HG03378 (cell line): ENCODE data around the gene MRPL24.
A peak's percentile ranks its signal among the peaks of the same experiment; 100 is the strongest.

ENCODE experiments used
- ATAC-seq: cut with Tn5 transposase; IDR thresholded peaks from one replicate; pipeline ENCODE4 v1.9.1; 2021; ENCODE audit warnings: mild to moderate bottlenecking, moderate library complexity; ENCODE audit not compliant: unreplicated experiment

Gene MRPL24

GRCh38 chr1:156744786-156745419, 4.0 kb upstream of the MRPL24 start:
- ATAC-seq = no peak

- ATAC-seq = no peak
Measured at GRCh38 chr1:156744344-156744743, 3.5 kb upstream of the MRPL24 start.

GRCh38 chr1:156743367-156744302, 2.7 kb upstream of the MRPL24 start:
- no peak for ATAC-seq

- ATAC-seq = no peak
Measured at GRCh38 chr1:156742801-156743200, 1.9 kb upstream of the MRPL24 start.

GRCh38 chr1:156742017-156742416, 1.1 kb upstream of the MRPL24 start:
- no peak for ATAC-seq

- no peak for ATAC-seq
Measured at GRCh38 chr1:156741481-156741983, 644 bp upstream of the MRPL24 start.

- no peak for ATAC-seq
Measured at GRCh38 chr1:156740237-156740740, 599 bp downstream of the MRPL24 start.

GRCh38 chr1:156738916-156739315, 2.0 kb downstream of the MRPL24 start:
- ATAC-seq = no peak

GRCh38 chr1:156738407-156738806, 2.5 kb downstream of the MRPL24 start:
- ATAC-seq = no peak

- ATAC-seq = no peak
Measured at GRCh38 chr1:156733989-156734584, 6.8 kb downstream of the MRPL24 start.

- peak; percentile 82 for ATAC-seq
Measured at GRCh38 chr1:156728599-156729462, 12.1 kb downstream of the MRPL24 start, which contains the start of gene ISG20L2. Gene ISG20L2, minus strand, starts transcription at chr1:156728766. Its CDS starts 1,114 bp downstream, at chr1:156727652.

GRCh38 chr1:156727926-156728598, 12.8 kb downstream of the MRPL24 start, which contains the start of gene METTL25B:
Gene METTL25B, plus strand, starts transcription at chr1:156728469. Its CDS starts 636 bp downstream, at chr1:156729105.
- peak; percentile 30 for ATAC-seq

GRCh38 chr1:156727492-156727891, 13.4 kb downstream of the MRPL24 start:
- no peak for ATAC-seq

- ATAC-seq = no peak
Measured at GRCh38 chr1:156726549-156727226, 14.2 kb downstream of the MRPL24 start.

- ATAC-seq = peak; percentile 36
Measured at GRCh38 chr1:156725683-156726280, 15.1 kb downstream of the MRPL24 start.

GRCh38 chr1:156721535-156721934, 19.4 kb downstream of the MRPL24 start:
- no peak for ATAC-seq

GRCh38 chr1:156721131-156721530, 19.8 kb downstream of the MRPL24 start:
- ATAC-seq = no peak

- no peak for ATAC-seq
Measured at GRCh38 chr1:156717351-156717750, 23.5 kb downstream of the MRPL24 start.

- ATAC-seq = no peak
Measured at GRCh38 chr1:156714830-156715229, 26.1 kb downstream of the MRPL24 start.
